HG03442 (cell line): ENCODE measurements around the gene GTF3C1.

Experiments used
- ATAC-seq: cut with Tn5 transposase; IDR thresholded peaks from one replicate; pipeline ENCODE4 v1.9.1; 2021; ENCODE audit warnings: mild to moderate bottlenecking, moderate library complexity; ENCODE audit not compliant: unreplicated experiment

GTF3C1 gene

GRCh38 chr16:27430512-27430911 is 119.2 kb downstream of the GTF3C1 start:
- ATAC-seq: no peak

GRCh38 chr16:27429981-27430441 is 119.7 kb downstream of the GTF3C1 start:
- no peak for ATAC-seq

- ATAC-seq: no peak
Measured at GRCh38 chr16:27429330-27429871, 120.3 kb downstream of the GTF3C1 start.

GRCh38 chr16:27428026-27428785 is 121.5 kb downstream of the GTF3C1 start:
- no peak for ATAC-seq

- ATAC-seq: no peak
Measured at GRCh38 chr16:27427538-27427937, 122.2 kb downstream of the GTF3C1 start.

GRCh38 chr16:27426423-27427408 is 123.0 kb downstream of the GTF3C1 start:
- peak; percentile 66 for ATAC-seq

GRCh38 chr16:27425961-27426360 is 123.8 kb downstream of the GTF3C1 start:
- ATAC-seq: no peak

- no peak for ATAC-seq
Measured at GRCh38 chr16:27424772-27425498, 124.8 kb downstream of the GTF3C1 start.

GRCh38 chr16:27421961-27422740 is 127.6 kb downstream of the GTF3C1 start:
- ATAC-seq: no peak

- no peak for ATAC-seq
Measured at GRCh38 chr16:27417047-27417671, 132.6 kb downstream of the GTF3C1 start.

GRCh38 chr16:27414788-27415431 is 134.8 kb downstream of the GTF3C1 start:
- ATAC-seq: no peak

- ATAC-seq: no peak
Measured at GRCh38 chr16:27413956-27414355, 135.8 kb downstream of the GTF3C1 start.

- ATAC-seq: no peak
Measured at GRCh38 chr16:27410761-27411160, 139.0 kb downstream of the GTF3C1 start.
